HuH-7.5 (cell line): ENCODE results near the gene GLIS1.

Experiments
- DNase-seq: peaks from one replicate; pipeline ENCODE4 v3.0.0; 2011; ENCODE audit warnings: low spot score

GLIS1 gene

GRCh38 chr1:53508991-53509666 lies 229.8 kb downstream of the GLIS1 start:
- DNase-seq, result no peak

- DNase-seq, result no peak
Measured at GRCh38 chr1:53508056-53508990, 230.6 kb downstream of the GLIS1 start.

- no peak for DNase-seq
Measured at GRCh38 chr1:53507116-53507820, 231.7 kb downstream of the GLIS1 start.

GRCh38 chr1:53506355-53507050 lies 232.5 kb downstream of the GLIS1 start:
- no peak for DNase-seq

- DNase-seq, result no peak
Measured at GRCh38 chr1:53505891-53506290, 233.1 kb downstream of the GLIS1 start.

- DNase-seq, result no peak
Measured at GRCh38 chr1:53505401-53505800, 233.6 kb downstream of the GLIS1 start.

GRCh38 chr1:53504901-53505300 lies 234.1 kb downstream of the GLIS1 start:
- no peak for DNase-seq

- no peak for DNase-seq
Measured at GRCh38 chr1:53503433-53504217, 235.3 kb downstream of the GLIS1 start.

- no peak for DNase-seq
Measured at GRCh38 chr1:53502641-53503432, 236.1 kb downstream of the GLIS1 start.

- no peak for DNase-seq
Measured at GRCh38 chr1:53501065-53502005, 237.6 kb downstream of the GLIS1 start.

GRCh38 chr1:53500204-53501064 lies 238.5 kb downstream of the GLIS1 start:
- no peak for DNase-seq

GRCh38 chr1:53499257-53500203 lies 239.4 kb downstream of the GLIS1 start:
- no peak for DNase-seq

- no peak for DNase-seq
Measured at GRCh38 chr1:53498555-53499131, 240.3 kb downstream of the GLIS1 start.

- DNase-seq, result no peak
Measured at GRCh38 chr1:53495633-53496345, 243.2 kb downstream of the GLIS1 start.

- no peak for DNase-seq
Measured at GRCh38 chr1:53490351-53490750, 248.6 kb downstream of the GLIS1 start.

- DNase-seq, result no peak
Measured at GRCh38 chr1:53486395-53487026, 252.5 kb downstream of the GLIS1 start.
